Gastrocnemius medialis (tissue), 4 donors: Measurements from ENCODE around the gene DNAJC25. TPM values are rescaled to one million over a fixed set of nuclear protein-coding genes. Genes with fewer than 3 reads are reported as not detected.

Experiments
- ATAC-seq, 2 donors: fragments of 150-250 bp; one replicate each; pipeline ENCODE4 v1.9.1; 2016
- DNase-seq, 2 donors: peaks; one replicate each; pipeline ENCODE4 v3.0.0-alpha.2; 2019
- H3K27ac ChIP-seq, 4 donors: fragments of 200-600 bp; sonication (generic); 1 replicate in 1 of 4; 2 replicates in 3 of 4; pipeline ENCODE4 v1.5.1; 2016 to 2018; ENCODE audit warnings: mild to moderate bottlenecking in 2 of 4, moderate library complexity in 1 of 4
- H3K27me3 ChIP-seq, 3 donors: fragments of 200-600 bp; sonication (generic) in 2 of 3; 1 replicate in 1 of 3; 2 replicates in 2 of 3; pipeline versions ENCODE4 v1.5.1 to v1.6.0; 2016 to 2019; ENCODE audit warnings: mild to moderate bottlenecking in 1 of 3, moderate library complexity in 1 of 3
- H3K36me3 ChIP-seq, 2 donors: fragments of 200-600 bp; sonication (generic) in 1 of 2; one replicate each; pipeline ENCODE4 v1.5.1; 2017 to 2018
- H3K4me1 ChIP-seq, 2 donors: fragments of 200-600 bp; sonication (generic) in 1 of 2; one replicate each; pipeline ENCODE4 v1.5.1; 2016 to 2017; ENCODE audit warnings: mild to moderate bottlenecking in 2 of 2
- H3K4me3 ChIP-seq, 4 donors: fragments of 200-600 bp; sonication (generic) in 3 of 4; 1 replicate in 1 of 4; 2 replicates in 3 of 4; pipeline ENCODE4 v1.5.1; 2016 to 2019; ENCODE audit warnings: mild to moderate bottlenecking in 2 of 4
- H3K9me3 ChIP-seq, 3 donors: fragments of 200-600 bp; sonication (generic) in 2 of 3; 1 replicate in 1 of 3; 2 replicates in 2 of 3; pipeline ENCODE4 v1.5.1; 2016 to 2019
- CTCF ChIP-seq, 5 experiments: fragments of 450-650 bp in 3 of 5; fragments of 200-600 bp in 2 of 5; sonication (generic) in 2 of 5; IDR thresholded peaks in 4 of 5; conservative IDR thresholded peaks in 1 of 5; 1 replicate in 4 of 5; 2 replicates in 1 of 5; pipeline ENCODE4 v1.5.1; 2016 to 2019; ENCODE audit warnings: antibody characterized with exemption in 5 of 5, mild to moderate bottlenecking in 3 of 5, moderate library complexity in 3 of 5
- POLR2A ChIP-seq, 2 donors: fragments of 450-650 bp; IDR thresholded peaks; one replicate each; pipeline ENCODE4 v1.6.1; 2017; ENCODE audit warnings: antibody characterized with exemption in 2 of 2, mild to moderate bottlenecking in 2 of 2, moderate library complexity in 2 of 2
- in situ Hi-C, 4 donors: fragments of 200-750 bp; cut with MboI; loops; one replicate each; pipeline versions ENCODE4 v1.15.0 to v1.8.0; 2017; ENCODE audit warnings: low sequenced_read_pairs in 4 of 4
- intact Hi-C: fragments of 100-400 bp; cut with DNase I; formaldehyde crosslinking; loops from one replicate; pipeline ENCODE4 v1.15.1; 2023; ENCODE audit warnings: low total_unique reads
- total RNA-seq, 4 donors: library from RNA; depleted of rRNA; stranded (reverse); fragments of >200 nt; gene quantifications; one replicate each; pipeline versions ENCODE4 v1.1.0 to v1.2.3, GENCODE V29; 2016

Gene DNAJC25
- total RNA-seq, 4 donors from 2014 or later, result 3.7 to 7.4 (median 4.9) TPM

- H3K27me3 ChIP-seq, result no peaks in the 10 kb centered on the region
- DNase-seq (no peak), ATAC-seq (no peak)
- TF ChIP-seq POLR2A (IDR thresholded peaks at IDR 0.05) (no peak), CTCF (IDR thresholded peaks at IDR 0.05 in 4 of 5, conservative IDR thresholded peaks at IDR 0.05 in 1 of 5) (no peak)
- no peak overlapping the region for H3K4me3 ChIP-seq
- H3K4me1 ChIP-seq, result peaks cover 0 to 9% of the 10 kb centered on the region in 2 donors
- no peaks in the 10 kb centered on the region for H3K36me3 ChIP-seq
- no peaks in the 10 kb centered on the region for H3K9me3 ChIP-seq
- in situ Hi-C loops (no loop called here), intact Hi-C loops (no loop called here)
- H3K27ac ChIP-seq, result no peak overlapping the region
These were observed 29.7 kb upstream of the DNAJC25 start for GRCh38 chr9:111601237-111602018.

GRCh38 chr9:111603041-111603440 is 28.1 kb upstream of the DNAJC25 start:
- Histone ChIP-seq H3K36me3 (no peaks in the 10 kb centered on the region), H3K4me3 (no peak overlapping the region), H3K27me3 (no peaks in the 10 kb centered on the region), H3K9me3 (no peaks in the 10 kb centered on the region), H3K4me1 (peaks cover 0 to 5% of the 10 kb centered on the region in 2 donors), H3K27ac (no peak overlapping the region)
- DNase-seq (no peak), ATAC-seq (no peak)
- in situ Hi-C loops, result no loop called here
- intact Hi-C loops, result no loop called here
- TF ChIP-seq CTCF (IDR thresholded peaks at IDR 0.05 in 4 of 5, conservative IDR thresholded peaks at IDR 0.05 in 1 of 5) (no peak), POLR2A (IDR thresholded peaks at IDR 0.05) (no peak)

GRCh38 chr9:111604054-111604615 is 27.0 kb upstream of the DNAJC25 start:
- H3K36me3 ChIP-seq, result no peaks in the 10 kb centered on the region
- H3K9me3 ChIP-seq, result no peaks in the 10 kb centered on the region
- in situ Hi-C loops (no loop called here), intact Hi-C loops (no loop called here)
- H3K4me3 ChIP-seq, result no peak overlapping the region
- no peaks in the 10 kb centered on the region for H3K27me3 ChIP-seq
- H3K27ac ChIP-seq, result no peak overlapping the region
- H3K4me1 ChIP-seq, result no peaks in the 10 kb centered on the region
- DNase-seq, result no peak
- TF ChIP-seq CTCF (IDR thresholded peaks at IDR 0.05 in 4 of 5, conservative IDR thresholded peaks at IDR 0.05 in 1 of 5) (no peak), POLR2A (IDR thresholded peaks at IDR 0.05) (no peak)
- ATAC-seq, result no peak

- in situ Hi-C loops, result no loop called here
- H3K4me3 ChIP-seq, result no peak overlapping the region
- H3K9me3 ChIP-seq, result no peaks in the 10 kb centered on the region
- no peaks in the 10 kb centered on the region for H3K4me1 ChIP-seq
- no peaks in the 10 kb centered on the region for H3K27me3 ChIP-seq
- no peak for DNase-seq
- no peak overlapping the region for H3K27ac ChIP-seq
- H3K36me3 ChIP-seq, result no peaks in the 10 kb centered on the region
- intact Hi-C loops, result no loop called here
- no peak for ATAC-seq
- TF ChIP-seq CTCF (IDR thresholded peaks at IDR 0.05 in 4 of 5, conservative IDR thresholded peaks at IDR 0.05 in 1 of 5) (no peak), POLR2A (IDR thresholded peaks at IDR 0.05) (no peak)
These were observed 26.0 kb upstream of the DNAJC25 start for GRCh38 chr9:111605041-111605559.
